A673 (cell line): ENCODE measurements around the gene SLC5A2. TPM values are rescaled to one million over a fixed set of nuclear protein-coding genes. Genes with fewer than 3 reads are reported as not detected.
"Not testable (repeated sequence)": the region's sequence is repeated elsewhere in the genome, so short reads cannot be mapped to it uniquely, and the experiment has no call there.

Experiments used
- BruUV-seq: library from RNA; stranded (reverse); fragments of 400-500 nt; replicated peaks from 2 replicates; lab custom pipeline; 2021; lab: Mats Ljungman, UMichigan
- CTCF ChIA-PET: fragments of 300-600 bp; sonication (Branson Sonifier 250); formaldehyde crosslinking; loops from one replicate; lab custom pipeline; 2022; ENCODE audit warnings: antibody characterized with exemption; lab: Charles Lee
- POLR2A ChIA-PET: fragments of 300-600 bp; sonication (Branson Sonifier 250); formaldehyde crosslinking; loops from one replicate; lab custom pipeline; 2022; ENCODE audit warnings: antibody characterized with exemption; ENCODE audit not compliant: low non-redundant PET; lab: Charles Lee
- DNase-seq: peaks from one replicate; pipeline ENCODE4 v3.0.0-alpha.2; 2015; ENCODE audit warnings: low spot score
- H3K27ac ChIP-seq: fragments of 200-600 bp; sonication (generic); 2 replicates; pipeline ENCODE4 v1.5.1; 2016; ENCODE audit warnings: mixed run types, low read depth, mild to moderate bottlenecking, mixed read lengths, antibody characterized with exemption, low read length; ENCODE audit not compliant: poor library complexity, severe bottlenecking
- H3K27me3 ChIP-seq: fragments of 200-600 bp; sonication (generic); replicated peaks from 2 replicates; pipeline ENCODE4 v1.6.1; 2017; ENCODE audit warnings: mixed run types, low read depth, mild to moderate bottlenecking, mixed read lengths, antibody characterized with exemption, low read length; ENCODE audit not compliant: insufficient read depth, poor library complexity
- H3K36me3 ChIP-seq: fragments of 200-600 bp; sonication (generic); 2 replicates; pipeline ENCODE4 v1.6.1; 2016; ENCODE audit warnings: mixed run types, mild to moderate bottlenecking, mixed read lengths, antibody characterized with exemption, low read length; ENCODE audit not compliant: insufficient read depth, poor library complexity, severe bottlenecking
- H3K4me1 ChIP-seq: fragments of 200-600 bp; sonication (generic); 2 replicates; pipeline ENCODE4 v1.6.1; 2017; ENCODE audit warnings: mixed run types, mild to moderate bottlenecking, mixed read lengths, antibody characterized with exemption, low read length; ENCODE audit not compliant: insufficient read depth, poor library complexity, severe bottlenecking
- H3K4me3 ChIP-seq: fragments of 200-600 bp; sonication (generic); 2 replicates; pipeline ENCODE4 v1.5.1; 2016; ENCODE audit warnings: low read depth, mixed run types, mild to moderate bottlenecking, mixed read lengths, low read length; ENCODE audit not compliant: poor library complexity, severe bottlenecking
- H3K9me3 ChIP-seq: fragments of 200-600 bp; sonication (generic); 2 replicates; pipeline ENCODE4 v1.6.1; 2016; ENCODE audit warnings: mixed run types, low read depth, mild to moderate bottlenecking, mixed read lengths, antibody characterized with exemption, low read length; ENCODE audit not compliant: poor library complexity, severe bottlenecking
- CTCF ChIP-seq: fragments of 300-800, 200-600 bp; sonication (generic); conservative IDR thresholded peaks from 2 replicates; pipeline ENCODE4 v1.5.1; 2017; ENCODE audit warnings: low read depth, mild to moderate bottlenecking, antibody characterized with exemption, low read length, moderate library complexity, mixed read lengths
- EZH2 ChIP-seq: fragments of 200-600 bp; sonication (generic); IDR thresholded peaks from 2 replicates; pipeline ENCODE4 v1.6.1; 2017; ENCODE audit warnings: borderline replicate concordance, low read depth, mild to moderate bottlenecking, mixed read lengths, antibody characterized with exemption, low read length; ENCODE audit not compliant: poor library complexity, severe bottlenecking
- intact Hi-C: fragments of 100-400 bp; cut with micrococcal nuclease; formaldehyde crosslinking; loops from one replicate; pipeline ENCODE4 v1.10.0; 2022; ENCODE audit not compliant: unreplicated experiment
- total RNA-seq: library from RNA; stranded (reverse); gene quantifications from 2 replicates; pipeline ENCODE4 v1.2.3, GENCODE V29; 2021

Gene SLC5A2
- total RNA-seq, 1 experiment from 2014 or later: not detected

GRCh38 chr16:31438414-31438813 is 44.5 kb upstream of the SLC5A2 start:
- CTCF ChIA-PET: no interaction called here
- Histone ChIP-seq H3K27ac (no peak overlapping the region), H3K4me1 (no peaks in the 10 kb centered on the region), H3K4me3 (no peak overlapping the region), H3K36me3 (no peaks in the 10 kb centered on the region), H3K9me3 (no peaks in the 10 kb centered on the region), H3K27me3 (no peaks in the 10 kb centered on the region)
- DNase-seq: no peak
- POLR2A ChIA-PET: no interaction called here
- no peak for TF ChIP-seq CTCF
- intact Hi-C loops: no loop called here
- BruUV-seq: no TSS peak

GRCh38 chr16:31439023-31439422 is 43.9 kb upstream of the SLC5A2 start:
- H3K27ac ChIP-seq, CTCF ChIA-PET, BruUV-seq, H3K27me3 ChIP-seq, POLR2A ChIA-PET, intact Hi-C loops, DNase-seq, H3K36me3 ChIP-seq, H3K4me3 ChIP-seq, H3K9me3 ChIP-seq, H3K4me1 ChIP-seq: not testable (repeated sequence)

- Histone ChIP-seq H3K4me1 (no peaks in the 10 kb centered on the region), H3K36me3 (no peaks in the 10 kb centered on the region), H3K27me3 (no peaks in the 10 kb centered on the region), H3K27ac (no peak overlapping the region), H3K9me3 (no peaks in the 10 kb centered on the region), H3K4me3 (no peak overlapping the region)
- no peak for TF ChIP-seq CTCF
- no peak for TF ChIP-seq EZH2
- CTCF ChIA-PET: no interaction called here
- no TSS peak for BruUV-seq
- intact Hi-C loops: no loop called here
- POLR2A ChIA-PET: no interaction called here
- DNase-seq: no peak
Observed at GRCh38 chr16:31439519-31439918, 43.4 kb upstream of the SLC5A2 start.

GRCh38 chr16:31440516-31441184 is 42.3 kb upstream of the SLC5A2 start:
- intact Hi-C loops: loop anchor here (5.0 kb wide), 1 partner anchor 238 kb away; the partner anchor contains the start of gene PYCARD
- no peaks in the 10 kb centered on the region for H3K9me3 ChIP-seq
- H3K27me3 ChIP-seq: no peaks in the 10 kb centered on the region
- ChIA-PET POLR2A (interaction anchor here (0.6 kb wide), 1 partner anchor 445 kb away, joined by 4 read pairs; no protein-coding TSS in a partner anchor), CTCF (no interaction called here)
- BruUV-seq: no TSS peak
- no peaks in the 10 kb centered on the region for H3K4me1 ChIP-seq
- no peaks in the 10 kb centered on the region for H3K36me3 ChIP-seq
- TF ChIP-seq EZH2 (no peak), CTCF (no peak)
- no peak for DNase-seq
- H3K27ac ChIP-seq: no peak overlapping the region
- H3K4me3 ChIP-seq: no peak overlapping the region
